Measurements from ENCODE around the gene SNPH.

SNPH gene

DNA sequence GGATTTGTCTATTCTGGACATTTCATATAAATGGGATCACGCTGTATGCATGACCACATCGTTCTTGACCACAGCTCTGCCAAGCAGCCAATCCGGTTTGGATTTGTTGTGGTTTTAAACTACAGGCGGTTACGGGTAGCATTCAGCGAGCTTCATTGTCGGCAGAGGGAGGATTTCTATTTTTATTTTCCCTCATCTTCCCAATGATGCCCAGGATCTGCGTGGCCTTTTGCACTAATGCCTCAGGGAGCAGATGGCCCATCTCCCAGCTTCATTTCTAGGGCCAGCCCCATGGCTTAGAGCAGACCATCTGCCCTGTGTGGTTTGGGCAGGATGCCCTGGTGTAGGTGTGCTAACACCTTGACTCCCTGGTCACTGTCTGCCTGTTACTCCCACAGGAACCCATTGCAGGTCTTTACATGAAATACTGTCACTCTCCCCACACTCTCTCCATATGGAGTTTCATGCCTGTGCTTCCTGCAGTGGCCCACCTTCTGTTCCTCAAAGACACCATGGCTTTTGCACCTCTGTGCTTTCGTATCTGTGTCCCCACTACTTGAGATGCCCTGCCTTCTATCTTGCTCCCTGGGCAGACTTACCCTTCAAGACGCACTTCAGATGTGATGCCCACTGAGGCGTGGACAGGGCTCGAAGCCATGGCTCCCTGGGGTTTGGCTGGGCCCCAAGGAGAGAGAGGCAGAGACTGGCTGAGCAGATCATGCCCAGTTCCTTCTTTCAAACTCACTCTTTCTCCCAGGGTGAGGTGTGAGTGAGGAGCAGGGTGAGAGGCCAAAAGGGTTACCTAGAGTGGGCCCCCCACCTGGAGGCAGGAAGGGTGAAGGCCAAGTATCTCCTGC lies 36.8 kb downstream of the SNPH start:
- Histone ChIP-seq H3K4me3 (ENCODE audit: low read length) (no peak overlapping the region), H3K9ac (ENCODE audit: low read length) (no peak overlapping the region), H3K9me2 (replicated peaks; ENCODE audit: insufficient read depth, low read length) (no peaks in the 10 kb centered on the region), H2AFZ (ENCODE audit: low read length) (no peak overlapping the region), H3K27ac (ENCODE audit: low read length) (no peak overlapping the region), H3F3A (ENCODE audit: insufficient read depth, low read length) (no peaks in the 10 kb centered on the region), H3K9me3 (replicated peaks; ENCODE audit: insufficient read depth, low read length) (no peaks in the 10 kb centered on the region), H3K27me3 (replicated peaks; ENCODE audit: insufficient read depth, low read length) (no peaks in the 10 kb centered on the region), H3K4me1 (ENCODE audit: low read length) (no peaks in the 10 kb centered on the region), H4K20me1 (ENCODE audit: insufficient read depth, low read length) (no peaks in the 10 kb centered on the region), H3K36me3 (replicated peaks; ENCODE audit: insufficient read depth, low read length) (no peaks in the 10 kb centered on the region), H3K79me2 (ENCODE audit: low read length) (no peaks in the 10 kb centered on the region), H3K4me2 (ENCODE audit: low read depth, low read length) (no peak overlapping the region)
- DNase-seq: no peak
- TF ChIP-seq EZH2phosphoT487 (IDR thresholded peaks at IDR 0.05; ENCODE audit: low read length) (no peak), EZH2 (optimal IDR thresholded peaks at IDR 0.05; ENCODE audit: low read depth, low read length) (no peak), CTCF (IDR thresholded peaks at IDR 0.05; ENCODE audit: low read length) (no peak)

DNA sequence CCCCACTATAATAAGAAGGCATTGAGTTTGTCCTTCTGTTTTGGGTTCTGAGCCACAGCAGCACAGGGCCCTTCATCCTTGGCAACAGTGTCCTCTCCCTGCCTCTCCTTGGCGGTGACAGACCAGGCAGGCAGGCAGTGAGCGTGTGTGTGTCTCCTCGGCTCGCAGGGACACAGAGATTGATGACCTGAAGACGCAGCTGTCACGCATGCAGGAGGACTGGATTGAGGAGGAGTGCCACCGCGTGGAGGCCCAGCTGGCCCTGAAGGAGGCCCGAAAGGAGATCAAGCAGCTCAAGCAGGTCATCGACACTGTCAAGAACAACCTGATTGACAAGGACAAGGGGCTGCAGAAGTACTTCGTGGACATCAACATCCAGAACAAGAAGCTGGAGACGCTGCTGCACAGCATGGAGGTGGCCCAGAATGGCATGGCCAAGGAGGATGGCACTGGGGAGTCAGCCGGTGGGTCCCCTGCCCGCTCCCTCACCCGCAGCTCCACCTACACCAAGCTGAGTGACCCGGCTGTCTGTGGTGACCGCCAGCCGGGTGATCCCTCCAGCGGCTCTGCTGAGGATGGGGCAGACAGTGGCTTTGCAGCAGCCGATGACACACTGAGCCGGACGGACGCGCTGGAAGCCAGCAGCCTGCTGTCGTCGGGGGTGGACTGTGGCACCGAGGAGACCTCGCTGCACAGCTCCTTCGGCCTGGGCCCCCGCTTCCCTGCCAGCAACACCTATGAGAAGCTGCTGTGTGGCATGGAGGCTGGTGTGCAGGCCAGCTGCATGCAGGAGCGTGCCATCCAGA lies 38.8 kb downstream of the SNPH start:
- Histone ChIP-seq H3K27me3 (replicated peaks; ENCODE audit: insufficient read depth, low read length) (no peaks in the 10 kb centered on the region), H2AFZ (ENCODE audit: low read length) (no peak overlapping the region), H3K9ac (ENCODE audit: low read length) (no peak overlapping the region), H3K36me3 (replicated peaks; ENCODE audit: insufficient read depth, low read length) (no peaks in the 10 kb centered on the region), H4K20me1 (ENCODE audit: insufficient read depth, low read length) (no peaks in the 10 kb centered on the region), H3K79me2 (ENCODE audit: low read length) (no peaks in the 10 kb centered on the region), H3K9me3 (replicated peaks; ENCODE audit: insufficient read depth, low read length) (no peaks in the 10 kb centered on the region), H3K4me2 (ENCODE audit: low read depth, low read length) (no peak overlapping the region), H3K4me3 (ENCODE audit: low read length) (no peak overlapping the region), H3F3A (ENCODE audit: insufficient read depth, low read length) (no peaks in the 10 kb centered on the region), H3K4me1 (ENCODE audit: low read length) (peaks cover 4% of the 10 kb centered on the region), H3K9me2 (replicated peaks; ENCODE audit: insufficient read depth, low read length) (no peaks in the 10 kb centered on the region), H3K27ac (ENCODE audit: low read length) (no peak overlapping the region)
- no peak for DNase-seq
- no peak for TF ChIP-seq CTCF (IDR thresholded peaks at IDR 0.05; ENCODE audit: low read length)
- no peak for TF ChIP-seq EZH2 (optimal IDR thresholded peaks at IDR 0.05; ENCODE audit: low read depth, low read length)
- TF ChIP-seq EZH2phosphoT487 (IDR thresholded peaks at IDR 0.05; ENCODE audit: low read length): no peak

DNA sequence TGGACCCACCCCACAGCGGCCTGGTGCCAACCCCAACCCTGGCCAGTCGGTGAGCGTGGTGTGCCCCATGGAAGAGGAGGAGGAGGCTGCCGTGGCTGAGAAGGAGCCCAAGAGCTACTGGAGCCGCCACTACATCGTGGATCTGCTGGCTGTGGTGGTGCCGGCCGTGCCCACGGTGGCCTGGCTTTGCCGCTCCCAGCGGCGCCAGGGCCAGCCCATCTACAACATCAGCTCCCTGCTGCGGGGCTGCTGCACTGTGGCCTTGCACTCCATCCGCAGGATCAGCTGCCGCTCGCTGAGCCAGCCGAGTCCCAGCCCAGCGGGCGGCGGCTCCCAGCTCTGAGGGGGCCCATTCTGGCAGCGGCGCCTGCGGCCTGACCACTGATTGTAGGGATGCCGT lies 39.6 kb downstream of the SNPH start:
- H3K4me2 ChIP-seq (ENCODE audit: low read depth, low read length): no peak overlapping the region

More for the DNA sequence above, 39.6 kb downstream of the SNPH start:
- Histone ChIP-seq H4K20me1 (ENCODE audit: insufficient read depth, low read length) (no peaks in the 10 kb centered on the region), H3K9me3 (replicated peaks; ENCODE audit: insufficient read depth, low read length) (no peaks in the 10 kb centered on the region), H3K27me3 (replicated peaks; ENCODE audit: insufficient read depth, low read length) (no peaks in the 10 kb centered on the region), H3K36me3 (replicated peaks; ENCODE audit: insufficient read depth, low read length) (no peaks in the 10 kb centered on the region), H3F3A (ENCODE audit: insufficient read depth, low read length) (no peaks in the 10 kb centered on the region), H3K4me1 (ENCODE audit: low read length) (peaks cover 11% of the 10 kb centered on the region), H3K9ac (ENCODE audit: low read length) (no peak overlapping the region), H3K27ac (ENCODE audit: low read length) (no peak overlapping the region), H2AFZ (ENCODE audit: low read length) (no peak overlapping the region), H3K9me2 (replicated peaks; ENCODE audit: insufficient read depth, low read length) (no peaks in the 10 kb centered on the region), H3K79me2 (ENCODE audit: low read length) (no peaks in the 10 kb centered on the region), H3K4me3 (ENCODE audit: low read length) (no peak overlapping the region)
- no peak for DNase-seq
- TF ChIP-seq CTCF (IDR thresholded peaks at IDR 0.05; ENCODE audit: low read length): no peak
- no peak for TF ChIP-seq EZH2 (optimal IDR thresholded peaks at IDR 0.05; ENCODE audit: low read depth, low read length)
- TF ChIP-seq EZH2phosphoT487 (IDR thresholded peaks at IDR 0.05; ENCODE audit: low read length): no peak
